Tibial nerve (tissue), 4 donors: ENCODE measurements around the gene CACNA1S. TPM values are rescaled to one million over a fixed set of nuclear protein-coding genes. Genes with fewer than 3 reads are reported as not detected.

Source experiments
- DNase-seq, 2 donors: peaks; one replicate each; pipeline ENCODE4 v3.0.0-alpha.2; 2019; ENCODE audit warnings: low spot score in 2 of 2
- H3K27ac ChIP-seq, 4 donors: fragments of 200-600 bp; sonication (generic) in 3 of 4; one replicate each; pipeline ENCODE4 v1.5.1; 2017 to 2019; ENCODE audit warnings: mild to moderate bottlenecking in 1 of 4
- H3K27me3 ChIP-seq, 2 donors: fragments of 200-600 bp; sonication (generic) in 1 of 2; one replicate each; pipeline versions ENCODE4 v1.5.1 to v1.6.0; 2017 to 2019
- H3K36me3 ChIP-seq, 3 donors: fragments of 200-600 bp; sonication (generic); one replicate each; pipeline ENCODE4 v1.5.1; 2018 to 2019
- H3K4me1 ChIP-seq, 4 donors: fragments of 200-600 bp; sonication (generic) in 3 of 4; one replicate each; pipeline ENCODE4 v1.5.1; 2017 to 2019
- H3K4me3 ChIP-seq, 4 donors: fragments of 200-600 bp; sonication (generic) in 3 of 4; one replicate each; pipeline ENCODE4 v1.5.1; 2017 to 2019; ENCODE audit warnings: mild to moderate bottlenecking in 1 of 4, moderate library complexity in 1 of 4
- H3K9me3 ChIP-seq, 4 donors: fragments of 200-600 bp; sonication (generic) in 3 of 4; one replicate each; pipeline ENCODE4 v1.5.1; 2017 to 2019
- CTCF ChIP-seq, 5 experiments: fragments of 200-600 bp in 3 of 5; fragments of 450-650 bp in 2 of 5; sonication (generic) in 3 of 5; IDR thresholded peaks; one replicate each; pipeline ENCODE4 v1.5.1; 2016 to 2019; ENCODE audit warnings: antibody characterized with exemption in 5 of 5, mild to moderate bottlenecking in 3 of 5, moderate library complexity in 2 of 5
- EP300 ChIP-seq, 2 donors: sonication (generic); formaldehyde crosslinking; IDR thresholded peaks; one replicate each; pipeline ENCODE4 v1.6.1; 2017; ENCODE audit warnings: antibody characterized with exemption in 2 of 2, mild to moderate bottlenecking in 1 of 2
- POLR2A ChIP-seq, 2 donors: fragments of 450-650 bp; IDR thresholded peaks; one replicate each; pipeline ENCODE4 v1.6.1; 2017; ENCODE audit warnings: antibody characterized with exemption in 2 of 2, mild to moderate bottlenecking in 2 of 2, moderate library complexity in 2 of 2
- WGBS, 2 donors: methylation state at CpG; one replicate each; pipeline ENCODE4 v1.1.5; 2018; 5-methylcytosine and 5-hydroxymethylcytosine counted together
- total RNA-seq, 4 donors: library from RNA; depleted of rRNA; stranded (reverse); fragments of >200 nt; gene quantifications; one replicate each; pipeline ENCODE4 v1.1.0, GENCODE V29; 2016

CACNA1S gene
- total RNA-seq, 4 donors from 2014 or later = not detected

DNA sequence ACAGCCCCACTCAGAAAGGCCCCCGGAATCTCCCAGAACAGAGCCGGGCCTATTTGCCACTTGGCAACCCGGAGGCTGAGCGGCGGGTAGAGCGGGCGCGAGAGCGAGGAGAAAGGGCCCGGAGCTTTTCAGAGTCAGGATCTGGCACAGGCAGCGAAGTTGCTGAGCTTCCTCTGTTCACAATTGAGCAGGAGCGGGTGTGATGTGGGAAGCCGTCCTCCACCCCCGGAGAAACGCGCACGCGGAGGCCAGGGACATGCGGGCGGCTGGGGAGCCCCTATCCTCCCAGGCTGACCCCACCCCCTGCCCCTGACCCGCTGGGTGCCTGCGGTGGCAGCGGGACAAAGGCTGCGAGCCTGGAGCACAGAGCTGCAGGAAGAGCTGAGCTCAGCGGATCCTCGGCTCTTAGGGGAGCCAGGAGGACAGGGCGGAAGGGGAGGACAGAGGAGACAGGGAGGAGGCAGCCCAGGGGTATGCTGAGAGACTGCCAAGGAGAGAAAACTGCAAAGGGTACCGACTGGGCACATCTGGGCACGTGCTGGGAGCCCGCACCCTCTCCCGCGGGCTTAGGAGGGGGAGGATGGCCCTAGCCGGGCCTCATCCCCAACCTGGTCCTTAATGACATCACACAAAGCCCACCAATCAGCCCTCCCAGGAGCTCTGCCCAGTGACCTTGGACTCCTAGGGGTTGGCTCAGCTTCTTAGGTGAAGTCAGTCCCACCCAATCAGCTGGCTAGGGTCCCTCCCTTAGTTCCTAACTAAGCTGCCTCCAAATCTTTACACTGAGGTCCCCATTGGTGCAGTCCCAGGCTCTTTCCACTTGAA lies 98.0 kb downstream of the CACNA1S start:
- 39 to 43% methylated on average over 23 to 33 of the region's 33 CpGs for WGBS, 2 donors
- Histone ChIP-seq H3K9me3 (no peaks in the 10 kb centered on the region), H3K27ac (no peak overlapping the region), H3K4me1 (peaks cover 0 to 43% (median 23%) of the 10 kb centered on the region in 4 donors), H3K4me3 (peak overlapping the region in 1 of 4 donors; percentile 18), H3K27me3 (no peaks in the 10 kb centered on the region), H3K36me3 (no peaks in the 10 kb centered on the region)
- no peak for DNase-seq
- no peak for TF ChIP-seq POLR2A (IDR thresholded peaks at IDR 0.05)
- TF ChIP-seq CTCF (IDR thresholded peaks at IDR 0.05) = no peak
- TF ChIP-seq EP300 (IDR thresholded peaks at IDR 0.05) = no peak

GRCh38 chr1:201013031-201013485 lies 99.2 kb downstream of the CACNA1S start:
- H3K4me1 ChIP-seq = peaks cover 0 to 43% (median 20%) of the 10 kb centered on the region in 4 donors
- H3K36me3 ChIP-seq = no peaks in the 10 kb centered on the region
- no peaks in the 10 kb centered on the region for H3K27me3 ChIP-seq
- TF ChIP-seq POLR2A (IDR thresholded peaks at IDR 0.05) = no peak
- TF ChIP-seq CTCF (IDR thresholded peaks at IDR 0.05) = no peak
- no peak for TF ChIP-seq EP300 (IDR thresholded peaks at IDR 0.05)
- H3K27ac ChIP-seq = no peak overlapping the region
- no peak overlapping the region for H3K4me3 ChIP-seq
- no peak for DNase-seq
- H3K9me3 ChIP-seq = no peaks in the 10 kb centered on the region
- 76 to 89% methylated on average over 4 of the region's 4 CpGs for WGBS, 2 donors

DNA sequence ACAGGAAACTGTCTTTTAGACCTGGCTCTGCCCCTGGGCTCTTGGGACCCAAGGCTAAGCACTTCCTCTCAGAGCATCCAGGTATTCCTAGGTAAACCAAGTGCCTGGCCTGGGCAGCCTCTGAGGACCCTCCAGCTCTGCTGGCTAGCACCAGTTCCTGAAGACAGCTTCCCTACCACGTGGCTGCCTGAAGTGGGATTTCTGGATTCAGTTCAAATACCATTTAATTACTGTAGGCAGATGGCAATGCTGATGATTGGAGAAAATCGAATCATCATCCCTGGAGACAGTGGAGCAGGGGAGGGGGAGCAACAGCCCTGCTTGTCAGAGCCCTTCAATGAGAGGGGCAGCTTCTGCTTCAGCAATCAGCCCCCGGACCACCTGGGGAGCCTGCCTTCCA lies 100.6 kb downstream of the CACNA1S start:
- Histone ChIP-seq H3K4me3 (no peak overlapping the region), H3K4me1 (peaks cover 0 to 29% (median 11%) of the 10 kb centered on the region in 4 donors), H3K9me3 (no peaks in the 10 kb centered on the region), H3K27ac (no peak overlapping the region), H3K27me3 (no peaks in the 10 kb centered on the region), H3K36me3 (no peaks in the 10 kb centered on the region)
- WGBS, 2 donors = 51 to 64% methylated on average over 3 of the region's 3 CpGs
- TF ChIP-seq POLR2A (IDR thresholded peaks at IDR 0.05) (no peak), EP300 (IDR thresholded peaks at IDR 0.05) (no peak), CTCF (IDR thresholded peaks at IDR 0.05) (no peak)
- no peak for DNase-seq

GRCh38 chr1:201009962-201010645 lies 102.1 kb downstream of the CACNA1S start:
- TF ChIP-seq POLR2A (IDR thresholded peaks at IDR 0.05) = no peak
- no peak for TF ChIP-seq CTCF (IDR thresholded peaks at IDR 0.05)
- TF ChIP-seq EP300 (IDR thresholded peaks at IDR 0.05) = no peak
- 67 to 70% methylated on average over 10 to 11 of the region's 11 CpGs for WGBS, 2 donors
- no peak overlapping the region for H3K4me3 ChIP-seq
- peaks cover 0 to 19% (median 3%) of the 10 kb centered on the region in 4 donors for H3K4me1 ChIP-seq
- no peak for DNase-seq
- peaks cover 0 to 4% (median 0%) of the 10 kb centered on the region in 3 donors for H3K36me3 ChIP-seq
- H3K27me3 ChIP-seq = no peaks in the 10 kb centered on the region
- no peaks in the 10 kb centered on the region for H3K9me3 ChIP-seq
- H3K27ac ChIP-seq = no peak overlapping the region
